Body of pancreas (tissue), 4 donors: Measurements from ENCODE around the gene AFG3L2.

Experiments
- POLR2A ChIP-seq, 3 donors: fragments of 450-650 bp; IDR thresholded peaks; one replicate each; pipeline ENCODE4 v1.6.1; 2016; ENCODE audit warnings: antibody characterized with exemption in 3 of 3, mild to moderate bottlenecking in 2 of 3
- TF ChIP-seq, protein P1 (sequence below), 7 experiments: fragments of 450-650 bp in 4 of 7; fragments of 200-600 bp in 3 of 7; sonication (generic) in 3 of 7; IDR thresholded peaks; one replicate each; pipeline ENCODE4 v1.5.1; 2016 to 2019; ENCODE audit warnings: antibody characterized with exemption in 7 of 7

DNA sequence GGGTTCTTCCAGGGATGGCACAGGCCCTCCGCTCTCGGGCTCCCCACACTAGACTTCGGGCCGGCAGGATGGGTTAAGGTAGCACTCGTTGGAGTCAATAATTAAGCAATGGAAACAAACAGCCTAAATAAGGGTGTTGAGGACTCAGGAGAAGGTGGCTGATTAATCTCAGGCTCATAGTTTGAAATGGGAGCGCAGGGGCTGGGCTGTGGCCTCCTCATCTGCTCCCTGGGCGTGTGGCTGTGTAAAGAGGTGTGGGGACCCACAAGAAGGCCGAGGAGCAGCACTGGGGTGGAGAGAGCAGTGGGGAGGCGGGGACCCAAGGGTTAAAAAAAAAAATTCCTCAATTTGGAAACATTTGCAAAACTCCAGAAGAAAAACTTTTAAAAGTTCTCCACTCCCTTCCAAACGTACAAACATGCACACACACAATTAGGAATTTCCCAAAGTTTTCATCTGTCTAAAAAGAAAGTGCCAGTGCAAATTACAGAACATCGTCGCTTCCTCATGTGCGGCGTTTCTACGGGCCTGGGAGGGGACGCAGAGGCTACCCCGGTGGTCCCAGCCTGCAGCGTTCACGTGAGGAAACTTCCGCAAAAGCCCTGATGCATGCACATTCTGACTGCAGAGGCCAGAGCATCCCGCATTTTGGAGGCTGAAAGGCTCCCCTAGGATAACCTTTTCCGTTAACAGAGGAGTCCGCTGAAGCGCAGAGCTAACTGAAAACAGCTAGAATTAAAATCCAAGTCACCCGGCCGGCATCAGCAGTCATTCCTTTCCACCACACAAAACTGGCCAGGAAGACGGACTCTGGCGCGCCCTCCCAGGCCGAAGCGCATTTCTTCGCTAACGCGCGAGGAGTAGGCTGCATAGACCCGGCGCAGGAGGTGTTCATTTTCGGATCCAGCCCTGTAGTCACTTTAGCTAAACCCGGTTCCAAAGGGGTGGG lies 70.0 kb downstream of the AFG3L2 start:
- TF ChIP-seq, protein P1, sequence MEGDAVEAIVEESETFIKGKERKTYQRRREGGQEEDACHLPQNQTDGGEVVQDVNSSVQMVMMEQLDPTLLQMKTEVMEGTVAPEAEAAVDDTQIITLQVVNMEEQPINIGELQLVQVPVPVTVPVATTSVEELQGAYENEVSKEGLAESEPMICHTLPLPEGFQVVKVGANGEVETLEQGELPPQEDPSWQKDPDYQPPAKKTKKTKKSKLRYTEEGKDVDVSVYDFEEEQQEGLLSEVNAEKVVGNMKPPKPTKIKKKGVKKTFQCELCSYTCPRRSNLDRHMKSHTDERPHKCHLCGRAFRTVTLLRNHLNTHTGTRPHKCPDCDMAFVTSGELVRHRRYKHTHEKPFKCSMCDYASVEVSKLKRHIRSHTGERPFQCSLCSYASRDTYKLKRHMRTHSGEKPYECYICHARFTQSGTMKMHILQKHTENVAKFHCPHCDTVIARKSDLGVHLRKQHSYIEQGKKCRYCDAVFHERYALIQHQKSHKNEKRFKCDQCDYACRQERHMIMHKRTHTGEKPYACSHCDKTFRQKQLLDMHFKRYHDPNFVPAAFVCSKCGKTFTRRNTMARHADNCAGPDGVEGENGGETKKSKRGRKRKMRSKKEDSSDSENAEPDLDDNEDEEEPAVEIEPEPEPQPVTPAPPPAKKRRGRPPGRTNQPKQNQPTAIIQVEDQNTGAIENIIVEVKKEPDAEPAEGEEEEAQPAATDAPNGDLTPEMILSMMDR (IDR thresholded peaks at IDR 0.05), result no peak
- no peak for TF ChIP-seq POLR2A (IDR thresholded peaks at IDR 0.05)
